Kidney tubule cell (primary cell): ENCODE measurements around the gene TAGLN2.

Experiments
- DNase-seq: peaks from one replicate; pipeline ENCODE4 v3.0.0-alpha.2; 2018; ENCODE audit warnings: low spot score

Gene TAGLN2

GRCh38 chr1:159949123-159949522 lies 23.8 kb upstream of the TAGLN2 start:
- DNase-seq, result peak; percentile 19

GRCh38 chr1:159947942-159948341 lies 22.6 kb upstream of the TAGLN2 start:
- DNase-seq, result no peak

- no peak for DNase-seq
Measured at GRCh38 chr1:159946242-159947187, 21.2 kb upstream of the TAGLN2 start.

- DNase-seq, result peak; percentile 57
Measured at GRCh38 chr1:159945483-159946241, 20.4 kb upstream of the TAGLN2 start, which contains the start of gene IGSF9. Gene IGSF9, minus strand, starts transcription at chr1:159945613. Its CDS starts 2,159 bp downstream, at chr1:159943454.

GRCh38 chr1:159944623-159945455 lies 19.5 kb upstream of the TAGLN2 start:
- no peak for DNase-seq

GRCh38 chr1:159943908-159944622 lies 18.8 kb upstream of the TAGLN2 start:
- no peak for DNase-seq

GRCh38 chr1:159943278-159943640 lies 18.0 kb upstream of the TAGLN2 start:
- DNase-seq, result no peak

GRCh38 chr1:159942632-159943277 lies 17.4 kb upstream of the TAGLN2 start:
- no peak for DNase-seq

GRCh38 chr1:159941591-159942560 lies 16.6 kb upstream of the TAGLN2 start:
- DNase-seq, result no peak

- DNase-seq, result no peak
Measured at GRCh38 chr1:159941141-159941540, 15.8 kb upstream of the TAGLN2 start.

GRCh38 chr1:159940006-159940620 lies 14.8 kb upstream of the TAGLN2 start:
- DNase-seq, result no peak

- no peak for DNase-seq
Measured at GRCh38 chr1:159939678-159940002, 14.3 kb upstream of the TAGLN2 start.

GRCh38 chr1:159938905-159939677 lies 13.8 kb upstream of the TAGLN2 start:
- DNase-seq, result no peak

- no peak for DNase-seq
Measured at GRCh38 chr1:159938211-159938852, 13.0 kb upstream of the TAGLN2 start.

GRCh38 chr1:159937054-159937750 lies 11.9 kb upstream of the TAGLN2 start:
- no peak for DNase-seq

- peak; percentile 59 for DNase-seq
Measured at GRCh38 chr1:159936273-159936904, 11.1 kb upstream of the TAGLN2 start.

GRCh38 chr1:159935719-159936272 lies 10.5 kb upstream of the TAGLN2 start:
- DNase-seq, result no peak
